Activated naive CD4-positive, alpha-beta T cell treated with anti-CD3 and anti-CD28 coated beads, Interleukin-2, amount 10 ng/mL, durations not matched to agents 7 days and 5 days (primary cell): ENCODE measurements around the gene PNPLA6.

Experiments used
- CTCF ChIA-PET: fragments of 350-600 bp; sonication (Branson Sonifier 250); formaldehyde crosslinking; loops from one replicate; lab custom pipeline; 2021; ENCODE audit warnings: antibody characterized with exemption; lab: Charles Lee
- DNase-seq: peaks from one replicate; pipeline ENCODE4 v3.0.0-alpha.2; 2020
- H3K27ac Mint-ChIP-seq: one replicate; pipeline ENCODE4 v1.8.0; 2021; ENCODE audit warnings: mild to moderate bottlenecking, moderate library complexity, mixed read lengths
- H3K27me3 Mint-ChIP-seq: one replicate; pipeline ENCODE4 v1.8.0; 2021; ENCODE audit warnings: mild to moderate bottlenecking, mixed read lengths
- H3K36me3 Mint-ChIP-seq: one replicate; pipeline ENCODE4 v1.8.0; 2021; ENCODE audit warnings: mixed read lengths
- H3K4me1 Mint-ChIP-seq: one replicate; pipeline ENCODE4 v1.8.0; 2021; ENCODE audit warnings: mixed read lengths
- H3K4me3 Mint-ChIP-seq: one replicate; pipeline ENCODE4 v1.8.0; 2021; ENCODE audit warnings: mild to moderate bottlenecking, moderate library complexity, mixed read lengths
- H3K9me3 Mint-ChIP-seq: one replicate; pipeline ENCODE4 v1.8.0; 2021; ENCODE audit warnings: mixed read lengths

PNPLA6 gene

DNA sequence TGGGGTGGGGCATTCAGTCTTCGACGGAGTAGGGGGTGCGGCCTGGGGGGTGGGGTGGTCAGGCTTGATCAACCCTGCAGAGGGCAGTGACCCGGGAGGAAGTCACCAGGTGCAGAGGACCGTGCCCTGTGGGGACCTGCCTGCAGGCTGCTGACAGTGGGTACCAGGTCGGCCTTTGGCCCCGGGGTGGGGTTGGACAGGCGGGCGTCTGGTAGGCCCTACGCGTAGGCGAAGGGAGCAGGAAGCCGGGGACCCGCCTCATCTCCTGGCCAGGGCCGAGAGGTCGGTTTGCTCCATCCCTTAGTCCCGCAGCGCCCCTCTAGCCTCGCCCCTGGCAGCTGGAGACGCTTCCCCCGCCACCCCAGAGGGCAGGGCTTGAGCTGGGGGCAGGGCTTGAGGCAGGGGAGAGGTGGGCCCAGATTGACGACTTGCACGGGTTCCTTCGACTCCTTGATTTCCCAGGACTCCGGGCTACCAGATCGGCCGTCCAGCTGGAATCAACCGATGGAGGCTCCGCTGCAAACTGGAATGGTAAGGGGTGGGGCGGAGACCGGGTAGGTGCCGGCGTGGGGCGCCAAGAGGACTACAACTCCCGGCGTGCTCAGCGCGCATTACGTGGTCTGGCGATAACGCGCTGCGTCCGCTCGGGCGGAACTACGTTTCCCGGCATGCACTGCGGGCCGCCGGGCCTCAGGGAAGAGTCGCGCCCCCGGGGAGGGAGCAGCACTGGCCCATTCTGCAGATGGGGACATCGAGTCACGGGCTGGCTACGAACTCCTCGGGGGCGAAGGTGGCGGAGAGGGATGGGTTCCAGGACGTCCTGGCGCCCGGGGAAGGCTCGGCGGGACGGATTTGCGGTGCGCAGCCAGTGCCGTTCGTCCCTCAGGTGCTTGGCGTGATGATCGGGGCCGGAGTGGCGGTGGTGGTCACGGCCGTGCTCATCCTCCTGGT is at the start of gene PNPLA6:
Gene PNPLA6 (plus strand): TSS at position 671 of the 951 bp plus-strand sequence. CDS start 72 bp downstream, at position 743.
- H3K9me3 Mint-ChIP-seq, result no peaks in the 10 kb centered on the region
- H3K4me1 Mint-ChIP-seq, result peaks cover 25% of the 10 kb centered on the region
- H3K27ac Mint-ChIP-seq, result peak within 1 kb of the TSS; percentile 87
- no peaks in the 10 kb centered on the region for H3K27me3 Mint-ChIP-seq
- DNase-seq, result peak; percentile 95
- H3K36me3 Mint-ChIP-seq, result peaks cover 20% of the 10 kb centered on the region
- peak within 1 kb of the TSS; percentile 94 for H3K4me3 Mint-ChIP-seq
- CTCF ChIA-PET, result interaction anchor here (1.2 kb wide), 1 partner anchor 12 kb away, joined by 3 read pairs; no protein-coding TSS in a partner anchor

DNA sequence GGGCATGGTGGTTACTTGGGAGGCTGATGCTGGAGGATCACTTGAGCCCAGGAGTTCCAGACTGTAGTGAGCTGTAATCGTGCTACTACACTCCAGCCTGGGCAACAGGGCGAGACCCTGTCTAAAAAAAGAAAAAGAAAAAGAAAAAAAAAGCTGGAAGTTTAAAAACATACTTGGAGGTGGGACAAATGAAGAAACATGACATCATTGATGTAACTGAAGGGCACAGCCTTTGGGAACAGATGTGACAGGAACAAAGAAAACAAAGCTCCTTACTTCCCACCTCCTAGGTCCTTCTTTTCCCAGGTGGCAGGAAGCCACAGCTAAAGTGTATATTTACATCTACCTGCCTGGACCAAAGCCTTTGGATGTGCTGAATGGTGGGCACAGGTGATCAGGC is 48.6 kb upstream of the PNPLA6 start:
- CTCF ChIA-PET, result no interaction called here
- Mint-ChIP-seq H3K9me3 (no peaks in the 10 kb centered on the region), H3K36me3 (no peaks in the 10 kb centered on the region), H3K27ac (no peak overlapping the region), H3K4me1 (peaks cover 16% of the 10 kb centered on the region), H3K4me3 (no peak overlapping the region), H3K27me3 (peaks cover 11% of the 10 kb centered on the region)
- no peak for DNase-seq

DNA sequence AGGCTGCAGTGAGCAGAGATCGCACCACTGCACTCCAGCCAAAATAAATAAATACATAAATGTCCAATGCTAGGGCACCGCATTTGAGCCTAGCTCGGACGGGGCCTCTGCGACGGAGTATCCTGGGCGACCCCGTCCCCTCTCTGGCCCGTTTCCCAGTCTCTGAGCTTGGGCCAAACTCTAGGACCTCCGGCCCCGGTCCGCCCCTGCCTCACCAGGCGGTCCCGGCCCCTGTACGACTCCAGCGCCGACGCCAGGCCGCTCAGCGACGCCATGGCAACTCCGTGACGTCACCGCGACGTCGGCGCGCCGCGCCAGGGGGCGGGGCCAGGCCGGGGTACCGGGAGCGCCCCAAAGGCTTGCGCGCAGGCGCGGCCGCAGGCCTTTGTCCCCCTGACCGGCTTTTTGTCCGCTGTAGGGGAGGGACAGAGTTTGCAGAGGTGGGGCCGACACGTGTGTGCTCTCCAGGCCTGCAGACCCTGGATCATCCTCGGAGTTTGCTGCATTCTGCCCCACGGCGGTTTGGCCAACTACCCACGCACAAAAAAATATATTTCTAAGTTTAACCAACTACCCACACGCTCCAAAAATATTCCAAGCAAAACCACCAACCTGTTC is 46.7 kb upstream of the PNPLA6 start, which contains the start of gene PEX11G:
Gene PEX11G (minus strand): TSS at position 300 of the 618 bp plus-strand sequence. CDS start 25 bp downstream, at position 275.
- Mint-ChIP-seq H3K27me3 (peaks cover 4% of the 10 kb centered on the region), H3K36me3 (no peaks in the 10 kb centered on the region), H3K27ac (peak within 1 kb of the TSS; percentile 86), H3K4me3 (peak within 1 kb of the TSS; percentile 73), H3K9me3 (no peaks in the 10 kb centered on the region), H3K4me1 (peaks cover 23% of the 10 kb centered on the region)
- peak; percentile 92 for DNase-seq
- CTCF ChIA-PET, result interaction anchor here (1.0 kb wide), 1 partner anchor 192 kb away, joined by 4 read pairs; the partner anchor contains the start of gene TRAPPC5

DNA sequence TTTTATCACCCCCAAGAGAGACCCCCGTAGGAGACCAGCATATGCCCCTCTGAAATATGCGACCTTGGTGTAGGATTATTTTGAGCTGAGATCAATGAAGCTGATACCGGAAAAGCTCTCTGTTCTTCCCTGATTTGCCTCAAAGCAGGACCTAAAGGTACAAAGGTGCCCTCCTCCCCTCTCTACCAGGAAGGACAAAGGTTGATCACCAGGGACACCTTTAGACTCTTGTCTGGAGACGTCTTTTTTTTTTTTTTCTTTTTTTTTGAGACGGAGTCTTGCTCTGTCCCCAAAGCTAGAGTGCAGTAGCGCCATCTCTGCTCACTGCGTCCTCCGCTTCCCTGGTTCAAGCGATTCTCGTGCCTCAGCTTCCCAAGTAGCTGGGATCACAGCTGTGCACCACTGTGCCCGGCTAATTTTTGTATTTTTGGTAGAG is 45.9 kb upstream of the PNPLA6 start:
- no peaks in the 10 kb centered on the region for H3K36me3 Mint-ChIP-seq
- H3K27me3 Mint-ChIP-seq, result peaks cover 9% of the 10 kb centered on the region
- peak overlapping the region; percentile 26 for H3K27ac Mint-ChIP-seq
- DNase-seq, result no peak
- no peaks in the 10 kb centered on the region for H3K9me3 Mint-ChIP-seq
- CTCF ChIA-PET, result interaction anchor here (1.0 kb wide), 1 partner anchor 191 kb away, joined by 4 read pairs; the partner anchor contains the start of gene TRAPPC5
- peak overlapping the region; percentile 73 for H3K4me3 Mint-ChIP-seq
- peaks cover 23% of the 10 kb centered on the region for H3K4me1 Mint-ChIP-seq

DNA sequence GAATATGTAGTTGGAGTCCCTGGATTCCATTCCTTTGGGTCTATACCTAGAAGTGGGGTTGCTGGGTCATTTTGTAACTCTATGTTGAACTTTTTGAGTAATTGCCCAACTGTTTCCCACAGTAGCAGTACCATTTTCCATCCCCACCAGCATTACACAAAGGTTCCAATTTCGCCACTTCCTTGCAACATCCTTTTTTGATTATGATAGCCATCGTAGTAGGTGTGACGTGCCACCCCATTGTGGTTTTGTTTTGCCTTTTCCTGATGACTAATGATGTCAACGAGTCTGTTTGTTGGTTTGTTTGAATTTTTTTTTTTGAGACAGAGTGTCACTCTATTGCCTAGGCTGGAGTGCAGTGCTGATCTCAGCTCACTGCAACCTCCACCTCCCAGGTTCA is 43.4 kb upstream of the PNPLA6 start:
- CTCF ChIA-PET, result interaction anchor here (0.6 kb wide), 1 partner anchor 45 kb away, joined by 3 read pairs; no protein-coding TSS in a partner anchor
- peak; percentile 47 for DNase-seq
- Mint-ChIP-seq H3K36me3 (no peaks in the 10 kb centered on the region), H3K9me3 (no peaks in the 10 kb centered on the region), H3K27ac (no peak overlapping the region), H3K27me3 (peaks cover 17% of the 10 kb centered on the region), H3K4me1 (peaks cover 23% of the 10 kb centered on the region), H3K4me3 (no peak overlapping the region)

DNA sequence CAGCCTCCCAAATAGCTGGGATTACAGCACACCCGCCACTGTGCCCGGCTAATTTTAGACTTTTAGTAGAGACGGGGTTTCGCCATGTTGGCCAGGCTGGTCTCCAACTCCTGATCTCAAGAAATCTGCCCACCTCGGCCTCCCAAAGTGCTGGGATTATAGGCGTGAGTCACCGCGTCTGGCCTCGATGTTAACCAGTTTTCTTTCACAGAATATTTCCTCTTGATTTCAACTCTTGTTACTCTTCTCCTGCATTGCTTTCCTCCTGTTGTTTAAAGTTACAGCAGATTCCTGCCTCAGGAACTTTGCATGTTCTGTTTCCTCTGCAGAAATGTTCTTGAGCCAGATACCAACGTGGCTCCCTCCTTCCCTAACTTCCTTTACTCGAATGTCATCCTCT is 43.0 kb upstream of the PNPLA6 start:
- DNase-seq, result no peak
- CTCF ChIA-PET, result interaction anchor here (0.6 kb wide), 1 partner anchor 44 kb away, joined by 3 read pairs; no protein-coding TSS in a partner anchor
- Mint-ChIP-seq H3K4me3 (no peak overlapping the region), H3K27me3 (peaks cover 21% of the 10 kb centered on the region), H3K27ac (no peak overlapping the region), H3K9me3 (no peaks in the 10 kb centered on the region), H3K4me1 (peaks cover 23% of the 10 kb centered on the region), H3K36me3 (no peaks in the 10 kb centered on the region)

DNA sequence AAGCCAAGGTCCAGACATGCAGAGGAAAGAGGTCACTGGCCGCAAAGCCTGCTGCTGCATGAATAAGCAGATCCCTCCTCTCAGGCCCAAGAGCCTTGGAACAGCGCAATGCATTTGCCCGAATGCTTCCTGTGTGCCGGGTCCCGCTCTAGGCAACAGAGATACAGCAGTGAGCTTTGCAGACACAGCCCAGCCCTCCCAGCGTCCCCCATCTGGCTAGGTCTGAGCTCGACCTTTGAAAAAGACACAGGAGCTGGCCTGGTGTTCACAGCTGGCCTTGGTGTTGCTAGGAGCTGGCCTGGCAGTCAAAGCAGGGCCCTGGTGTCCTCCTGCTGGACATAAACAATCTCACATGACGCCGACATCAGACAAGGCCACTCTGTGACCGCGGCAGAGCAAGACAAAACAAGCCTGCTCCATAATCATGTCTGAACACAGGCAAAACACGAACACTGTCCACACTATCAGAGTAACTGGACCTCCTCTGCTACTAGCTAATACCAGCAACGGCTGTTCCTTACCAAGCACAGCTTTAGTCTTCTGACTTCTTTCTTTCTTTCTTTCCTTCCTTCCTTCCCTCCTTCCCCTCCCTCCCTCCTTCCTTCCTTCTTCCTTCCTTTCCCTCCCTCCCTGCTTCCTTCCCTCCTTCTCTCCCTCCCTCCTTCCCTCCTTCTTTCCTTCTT is 41.0 kb upstream of the PNPLA6 start:
- peaks cover 41% of the 10 kb centered on the region for H3K27me3 Mint-ChIP-seq

DNA sequence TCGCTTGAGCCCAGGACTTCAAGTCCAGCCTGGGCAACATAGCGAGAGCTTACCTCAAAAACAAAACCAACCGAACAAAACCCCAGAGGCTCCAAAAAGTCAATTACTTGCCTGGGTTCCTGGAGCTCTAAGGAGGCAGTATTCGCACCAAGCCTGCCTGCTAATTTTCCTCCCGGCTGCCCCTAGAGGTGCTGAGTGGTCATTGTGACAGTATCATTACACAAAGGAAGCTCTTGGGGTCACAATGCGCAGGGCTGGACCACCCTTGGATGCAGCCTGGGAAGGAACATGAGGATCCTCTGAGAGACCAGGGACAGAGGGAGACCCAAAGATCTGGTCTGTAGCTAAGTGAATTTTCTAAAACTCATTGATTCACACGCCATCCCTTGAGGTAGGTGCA is 38.2 kb upstream of the PNPLA6 start:
- no peaks in the 10 kb centered on the region for H3K36me3 Mint-ChIP-seq
- H3K27ac Mint-ChIP-seq, result no peak overlapping the region
- H3K27me3 Mint-ChIP-seq, result peaks cover 68% of the 10 kb centered on the region
- CTCF ChIA-PET, result interaction anchor here (1.4 kb wide), 1 partner anchor 16 kb away, joined by 3 read pairs; no protein-coding TSS in a partner anchor
- H3K4me3 Mint-ChIP-seq, result no peak overlapping the region
- peaks cover 11% of the 10 kb centered on the region for H3K4me1 Mint-ChIP-seq
- DNase-seq, result no peak
- no peaks in the 10 kb centered on the region for H3K9me3 Mint-ChIP-seq

More for the DNA sequence above, 41.0 kb upstream of the PNPLA6 start:
- CTCF ChIA-PET, result interaction anchor here (0.6 kb wide), 1 partner anchor 28 kb away, joined by 3 read pairs; the partner anchor contains the start of gene MCOLN1
- Mint-ChIP-seq H3K4me1 (peaks cover 19% of the 10 kb centered on the region), H3K27ac (no peak overlapping the region), H3K36me3 (no peaks in the 10 kb centered on the region), H3K4me3 (no peak overlapping the region), H3K9me3 (no peaks in the 10 kb centered on the region)
- DNase-seq, result no peak

DNA sequence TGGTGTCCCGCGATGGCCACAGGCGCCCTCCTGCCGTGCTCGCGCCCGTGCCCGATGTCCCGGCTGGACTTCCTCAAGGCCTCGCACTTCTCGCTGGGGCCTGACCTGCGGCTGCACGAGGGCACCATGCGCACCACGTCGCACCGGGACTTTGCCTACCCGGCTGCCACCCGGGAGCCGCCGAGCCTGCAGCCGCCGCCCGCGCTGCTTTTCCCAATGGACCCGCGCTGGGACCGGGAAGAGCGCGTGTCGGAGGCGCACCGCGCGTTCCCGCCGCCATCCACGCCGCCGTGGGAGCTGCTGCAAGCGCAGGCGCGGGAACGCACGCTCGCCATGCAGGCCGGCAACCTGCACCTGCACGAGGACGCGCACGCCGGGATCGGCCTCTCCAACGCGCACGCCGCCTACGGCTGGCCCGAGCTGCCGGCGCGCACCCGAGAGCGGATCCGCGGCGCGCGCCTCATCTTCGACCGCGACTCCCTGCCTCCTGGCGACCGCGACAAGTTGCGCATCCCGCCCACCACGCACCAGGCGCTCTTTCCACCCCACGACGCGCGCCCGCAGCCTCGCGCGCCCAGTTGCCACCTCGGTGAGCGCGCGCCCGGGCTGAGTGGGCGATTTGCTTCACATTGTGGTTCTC is 34.6 kb upstream of the PNPLA6 start:
- peaks cover 12% of the 10 kb centered on the region for H3K4me1 Mint-ChIP-seq
- no peak overlapping the region for H3K27ac Mint-ChIP-seq
- H3K9me3 Mint-ChIP-seq, result no peaks in the 10 kb centered on the region
- peak overlapping the region; percentile 28 for H3K4me3 Mint-ChIP-seq
- no peaks in the 10 kb centered on the region for H3K36me3 Mint-ChIP-seq
- CTCF ChIA-PET, result no interaction called here
- H3K27me3 Mint-ChIP-seq, result peaks cover 88% of the 10 kb centered on the region
- DNase-seq, result peak; percentile 75

DNA sequence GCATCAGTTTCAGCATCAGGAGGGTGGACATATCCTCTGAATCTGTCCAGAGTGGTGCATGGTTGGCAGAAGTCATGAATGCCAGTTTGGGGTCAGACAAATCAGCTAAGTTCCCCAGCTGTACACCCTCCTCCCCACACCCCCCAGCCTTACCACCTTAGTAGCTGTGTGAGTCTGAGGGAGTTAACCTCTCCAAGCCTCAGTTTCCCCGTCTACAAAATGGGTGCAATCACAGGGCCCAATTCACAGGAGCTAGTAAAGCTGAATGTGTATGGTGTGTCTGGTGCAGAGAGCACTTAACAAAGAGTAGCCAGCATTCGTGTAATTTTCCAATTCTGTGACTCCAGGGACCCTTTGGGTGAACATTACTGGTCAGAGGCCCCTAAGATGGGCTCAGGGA is 33.0 kb upstream of the PNPLA6 start:
- no peak for DNase-seq
- no peak overlapping the region for H3K27ac Mint-ChIP-seq
- H3K27me3 Mint-ChIP-seq, result peaks cover 95% of the 10 kb centered on the region
- no peaks in the 10 kb centered on the region for H3K36me3 Mint-ChIP-seq
- H3K4me1 Mint-ChIP-seq, result peaks cover 15% of the 10 kb centered on the region
- CTCF ChIA-PET, result no interaction called here
- H3K4me3 Mint-ChIP-seq, result no peak overlapping the region
- no peaks in the 10 kb centered on the region for H3K9me3 Mint-ChIP-seq

DNA sequence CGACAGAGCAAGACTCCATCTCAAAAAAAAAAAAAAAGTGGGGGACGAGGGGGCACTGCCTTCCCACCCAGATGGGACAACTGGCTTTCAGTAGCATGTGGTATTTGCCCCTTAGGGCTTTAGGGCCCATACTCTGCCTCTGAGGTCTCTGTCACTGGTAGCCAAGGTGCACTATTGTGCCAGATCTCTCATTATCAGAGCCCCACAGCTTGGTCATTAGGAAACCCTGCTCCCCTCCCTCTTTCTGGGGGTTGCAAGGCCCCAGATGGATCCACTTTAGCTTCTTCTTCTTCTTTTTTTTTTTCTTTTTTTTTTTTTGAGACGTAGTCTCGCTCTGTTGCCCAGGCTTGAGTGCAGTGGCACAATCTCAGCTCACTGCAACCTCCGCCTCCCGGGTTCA is 30.8 kb upstream of the PNPLA6 start:
- CTCF ChIA-PET, result no interaction called here
- Mint-ChIP-seq H3K27ac (no peak overlapping the region), H3K9me3 (no peaks in the 10 kb centered on the region), H3K36me3 (no peaks in the 10 kb centered on the region), H3K4me3 (no peak overlapping the region), H3K4me1 (peaks cover 15% of the 10 kb centered on the region), H3K27me3 (peaks cover 88% of the 10 kb centered on the region)
- DNase-seq, result no peak

DNA sequence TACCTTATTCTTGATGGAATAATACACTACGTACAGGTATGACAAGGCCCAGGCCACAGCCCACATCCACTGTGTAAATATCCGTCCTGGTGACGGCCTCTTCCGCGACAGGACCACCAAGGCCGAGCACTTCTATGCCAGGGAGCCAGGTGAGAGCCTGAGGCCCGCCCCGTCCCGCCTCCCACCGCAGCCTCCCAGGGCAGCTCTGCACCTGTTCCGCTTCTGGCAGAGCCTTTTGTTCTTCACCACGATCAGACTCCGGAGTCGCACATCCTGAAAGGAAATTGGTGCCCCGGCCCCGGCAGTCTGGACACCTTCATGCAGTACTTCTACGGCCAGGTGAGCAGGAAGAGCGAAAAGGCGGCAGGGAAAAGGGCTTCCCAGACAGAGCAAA is 30.2 kb upstream of the PNPLA6 start:
- no peak overlapping the region for H3K4me3 Mint-ChIP-seq

More for the DNA sequence above, 30.2 kb upstream of the PNPLA6 start:
- H3K9me3 Mint-ChIP-seq, result no peaks in the 10 kb centered on the region
- DNase-seq, result no peak
- H3K36me3 Mint-ChIP-seq, result no peaks in the 10 kb centered on the region
- CTCF ChIA-PET, result interaction anchor here (1.2 kb wide), 1 partner anchor 176 kb away, joined by 3 read pairs; the partner anchor contains the start of gene TRAPPC5
- H3K27me3 Mint-ChIP-seq, result peaks cover 84% of the 10 kb centered on the region
- H3K27ac Mint-ChIP-seq, result no peak overlapping the region
- H3K4me1 Mint-ChIP-seq, result peaks cover 15% of the 10 kb centered on the region
